Gastroesophageal sphincter (tissue), 4 donors: ENCODE measurements around the gene ULK3. TPM values are rescaled to one million over a fixed set of nuclear protein-coding genes. Genes with fewer than 3 reads are reported as not detected.

Experiments used
- ATAC-seq: fragments of 150-250 bp; one replicate; pipeline ENCODE4 v1.9.1; 2016; ENCODE audit warnings: mild to moderate bottlenecking, moderate library complexity
- H3K27ac ChIP-seq, 4 donors: fragments of 200-600 bp; sonication (generic) in 3 of 4; 1 replicate in 3 of 4; 2 replicates in 1 of 4; pipeline ENCODE4 v1.5.1; 2016 to 2019
- H3K27me3 ChIP-seq: fragments of 200-600 bp; sonication (generic); one replicate; pipeline ENCODE4 v1.5.1; 2019
- H3K36me3 ChIP-seq, 2 donors: fragments of 200-600 bp; sonication (generic); one replicate each; pipeline ENCODE4 v1.5.1; 2019; ENCODE audit warnings: control low read depth in 1 of 2
- H3K4me1 ChIP-seq, 3 donors: fragments of 200-600 bp; sonication (generic); 1 replicate in 2 of 3; 2 replicates in 1 of 3; pipeline ENCODE4 v1.5.1; 2016 to 2019; ENCODE audit warnings: control low read depth in 2 of 3
- H3K4me3 ChIP-seq, 2 donors: fragments of 200-600 bp; sonication (generic); one replicate each; pipeline ENCODE4 v1.5.1; 2019; ENCODE audit warnings: mild to moderate bottlenecking in 1 of 2, moderate library complexity in 1 of 2
- H3K9me3 ChIP-seq, 3 donors: fragments of 200-600 bp; sonication (generic); one replicate each; pipeline ENCODE4 v1.5.1; 2017 to 2019; ENCODE audit warnings: control low read depth in 2 of 3
- EP300 ChIP-seq: sonication (generic); formaldehyde crosslinking; IDR thresholded peaks from one replicate; pipeline ENCODE4 v1.6.1; 2017; ENCODE audit warnings: antibody characterized with exemption, mild to moderate bottlenecking
- POLR2A ChIP-seq, 2 donors: fragments of 450-650 bp; IDR thresholded peaks; one replicate each; pipeline ENCODE4 v1.6.1; 2017; ENCODE audit warnings: antibody characterized with exemption in 2 of 2, mild to moderate bottlenecking in 2 of 2, moderate library complexity in 1 of 2
- POLR2AphosphoS5 ChIP-seq: sonication (generic); formaldehyde crosslinking; IDR thresholded peaks from one replicate; pipeline ENCODE4 v1.6.1; 2017; ENCODE audit warnings: antibody characterized with exemption
- WGBS, 2 donors: methylation state at CpG; one replicate each; pipeline ENCODE4 v1.1.5; 2018; ENCODE audit warnings: low coverage in 1 of 2; 5-methylcytosine and 5-hydroxymethylcytosine counted together
- total RNA-seq, 4 donors: library from RNA; depleted of rRNA; stranded (reverse); fragments of >200 nt; gene quantifications; one replicate each; pipeline ENCODE4 v1.1.0, GENCODE V29; 2016
- TF ChIP-seq, protein P1 (sequence below), 4 experiments: fragments of 200-600 bp in 2 of 4; fragments of 450-650 bp in 2 of 4; sonication (generic) in 1 of 4; IDR thresholded peaks; one replicate each; pipeline ENCODE4 v1.5.1; 2017 to 2019; ENCODE audit warnings: antibody characterized with exemption in 4 of 4, mild to moderate bottlenecking in 2 of 4, moderate library complexity in 2 of 4

The ULK3 gene
- total RNA-seq, 4 donors from 2014 or later, result 26.4 to 51.8 (median 32.7) TPM

- no peaks in the 10 kb centered on the region for H3K9me3 ChIP-seq
Measured at GRCh38 chr15:74872702-74873035, 29.7 kb upstream of the ULK3 start.

GRCh38 chr15:74870436-74871215, 27.7 kb upstream of the ULK3 start:
- ATAC-seq, result no peak

More at GRCh38 chr15:74872702-74873035, 29.7 kb upstream of the ULK3 start:
- 0% methylated on average over 4 of the region's 11 CpGs; no CpG with 5 or more reads in 1 of the 2 donors for WGBS, 2 donors
- Histone ChIP-seq H3K27ac (peak overlapping the region; percentile 54 to 96 (median 94)), H3K4me1 (peaks cover 2 to 55% (median 42%) of the 10 kb centered on the region in 3 donors), H3K27me3 (no peaks in the 10 kb centered on the region), H3K36me3 (no peaks in the 10 kb centered on the region), H3K4me3 (peak overlapping the region; percentile 41 to 71)
- TF ChIP-seq, protein P1, sequence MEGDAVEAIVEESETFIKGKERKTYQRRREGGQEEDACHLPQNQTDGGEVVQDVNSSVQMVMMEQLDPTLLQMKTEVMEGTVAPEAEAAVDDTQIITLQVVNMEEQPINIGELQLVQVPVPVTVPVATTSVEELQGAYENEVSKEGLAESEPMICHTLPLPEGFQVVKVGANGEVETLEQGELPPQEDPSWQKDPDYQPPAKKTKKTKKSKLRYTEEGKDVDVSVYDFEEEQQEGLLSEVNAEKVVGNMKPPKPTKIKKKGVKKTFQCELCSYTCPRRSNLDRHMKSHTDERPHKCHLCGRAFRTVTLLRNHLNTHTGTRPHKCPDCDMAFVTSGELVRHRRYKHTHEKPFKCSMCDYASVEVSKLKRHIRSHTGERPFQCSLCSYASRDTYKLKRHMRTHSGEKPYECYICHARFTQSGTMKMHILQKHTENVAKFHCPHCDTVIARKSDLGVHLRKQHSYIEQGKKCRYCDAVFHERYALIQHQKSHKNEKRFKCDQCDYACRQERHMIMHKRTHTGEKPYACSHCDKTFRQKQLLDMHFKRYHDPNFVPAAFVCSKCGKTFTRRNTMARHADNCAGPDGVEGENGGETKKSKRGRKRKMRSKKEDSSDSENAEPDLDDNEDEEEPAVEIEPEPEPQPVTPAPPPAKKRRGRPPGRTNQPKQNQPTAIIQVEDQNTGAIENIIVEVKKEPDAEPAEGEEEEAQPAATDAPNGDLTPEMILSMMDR (IDR thresholded peaks at IDR 0.05), result no peak
- TF ChIP-seq EP300, result no peak
- no peak for TF ChIP-seq POLR2AphosphoS5
- TF ChIP-seq POLR2A (IDR thresholded peaks at IDR 0.05), result no peak
- ATAC-seq, result no peak

GRCh38 chr15:74869726-74870407, 26.9 kb upstream of the ULK3 start:
- H3K36me3 ChIP-seq, result no peaks in the 10 kb centered on the region
- ATAC-seq, result peak; percentile 43
- no peaks in the 10 kb centered on the region for H3K9me3 ChIP-seq
- H3K4me3 ChIP-seq, result peak overlapping the region in 1 of 2 donors; percentile 71
- WGBS, 2 donors, result 53% methylated on average over 4 of the region's 6 CpGs; no CpG with 5 or more reads in 1 of the 2 donors
- H3K27ac ChIP-seq, result peak overlapping the region; percentile 61 to 96 (median 94)
- no peaks in the 10 kb centered on the region for H3K27me3 ChIP-seq
- TF ChIP-seq EP300 (no peak), POLR2A (IDR thresholded peaks at IDR 0.05) (peak in 1 of 2 donors; percentile 27), POLR2AphosphoS5 (no peak)
- H3K4me1 ChIP-seq, result peaks cover 2 to 75% (median 54%) of the 10 kb centered on the region in 3 donors

More at GRCh38 chr15:74870436-74871215, 27.7 kb upstream of the ULK3 start:
- peak overlapping the region in 1 of 2 donors; percentile 71 for H3K4me3 ChIP-seq
- TF ChIP-seq EP300 (no peak), POLR2A (IDR thresholded peaks at IDR 0.05) (no peak), POLR2AphosphoS5 (no peak)
- TF ChIP-seq, protein P1 (IDR thresholded peaks at IDR 0.05), result no peak
- H3K27me3 ChIP-seq, result no peaks in the 10 kb centered on the region
- no peaks in the 10 kb centered on the region for H3K9me3 ChIP-seq
- H3K36me3 ChIP-seq, result no peaks in the 10 kb centered on the region
- H3K4me1 ChIP-seq, result peaks cover 2 to 75% (median 54%) of the 10 kb centered on the region in 3 donors
- WGBS, 2 donors, result 23 to 27% methylated on average over 6 of the region's 6 CpGs
- H3K27ac ChIP-seq, result peak overlapping the region; percentile 44 to 96 (median 94)

- Histone ChIP-seq H3K4me3 (no peak overlapping the region), H3K27me3 (no peaks in the 10 kb centered on the region), H3K36me3 (no peaks in the 10 kb centered on the region), H3K27ac (peak overlapping the region; percentile 61 to 96 (median 94)), H3K9me3 (no peaks in the 10 kb centered on the region), H3K4me1 (peaks cover 2 to 76% (median 54%) of the 10 kb centered on the region in 3 donors)
- TF ChIP-seq POLR2AphosphoS5, result no peak
- no peak for TF ChIP-seq POLR2A (IDR thresholded peaks at IDR 0.05)
- TF ChIP-seq, protein P1 (IDR thresholded peaks at IDR 0.05), result no peak
- ATAC-seq, result peak; percentile 19
Measured at GRCh38 chr15:74869372-74869725, 26.4 kb upstream of the ULK3 start.

GRCh38 chr15:74868059-74868458, 25.1 kb upstream of the ULK3 start:
- no peak for ATAC-seq
- Histone ChIP-seq H3K36me3 (no peaks in the 10 kb centered on the region), H3K4me3 (no peak overlapping the region), H3K4me1 (peaks cover 2 to 83% (median 54%) of the 10 kb centered on the region in 3 donors), H3K27me3 (no peaks in the 10 kb centered on the region), H3K27ac (peak overlapping the region in 3 of 4 donors; percentile 94 to 96 (median 95)), H3K9me3 (no peaks in the 10 kb centered on the region)
- WGBS, 2 donors, result 53 to 62% methylated on average over 2 to 5 of the region's 6 CpGs
- TF ChIP-seq, protein P1 (IDR thresholded peaks at IDR 0.05), result no peak
- TF ChIP-seq POLR2AphosphoS5 (no peak), POLR2A (IDR thresholded peaks at IDR 0.05) (no peak), EP300 (no peak)
